Gastrocnemius medialis (tissue), 4 donors: ENCODE measurements around the gene RUNDC3A.
"Not testable (repeated sequence)": the region's sequence is repeated elsewhere in the genome, so short reads cannot be mapped to it uniquely, and the experiment has no call there.

Experiments used
- CTCF ChIP-seq, 5 experiments: fragments of 450-650 bp in 3 of 5; fragments of 200-600 bp in 2 of 5; sonication (generic) in 2 of 5; IDR thresholded peaks in 4 of 5; conservative IDR thresholded peaks in 1 of 5; 1 replicate in 4 of 5; 2 replicates in 1 of 5; pipeline ENCODE4 v1.5.1; 2016 to 2019; ENCODE audit warnings: antibody characterized with exemption in 5 of 5, mild to moderate bottlenecking in 3 of 5, moderate library complexity in 3 of 5
- POLR2A ChIP-seq, 2 donors: fragments of 450-650 bp; IDR thresholded peaks; one replicate each; pipeline ENCODE4 v1.6.1; 2017; ENCODE audit warnings: antibody characterized with exemption in 2 of 2, mild to moderate bottlenecking in 2 of 2, moderate library complexity in 2 of 2

GRCh38 chr17:44365051-44365450 is 56.6 kb downstream of the RUNDC3A start:
- not testable (repeated sequence) for TF ChIP-seq POLR2A (IDR thresholded peaks at IDR 0.05); CTCF (IDR thresholded peaks at IDR 0.05 in 4 of 5, conservative IDR thresholded peaks at IDR 0.05 in 1 of 5)
